H1 (cell line): ENCODE results near the gene PRXL2A. TPM values are rescaled to one million over a fixed set of nuclear protein-coding genes. Genes with fewer than 3 reads are reported as not detected.

Source experiments
- CTCF ChIA-PET: fragments of 300-600 bp; sonication (Branson Sonifier 250); formaldehyde crosslinking; loops from one replicate; lab custom pipeline; 2021; ENCODE audit not compliant: partially characterized antibody; lab: Charles Lee
- POLR2A ChIA-PET: fragments of 300-600 bp; sonication (Branson Sonifier 250); formaldehyde crosslinking; loops from one replicate; lab custom pipeline; 2021; ENCODE audit warnings: inconsistent platforms; ENCODE audit not compliant: partially characterized antibody; lab: Charles Lee
- DNase-seq, 2 experiments: peaks; one replicate each; pipeline versions ENCODE4 v3.0.0 to v3.0.0-alpha.2; 2010 to 2022; ENCODE audit warnings: low spot score in 2 of 2, low read depth in 1 of 2, mixed read lengths in 1 of 2
- FAIRE-seq: peaks from 2 replicates; lab custom pipeline; 2011; peaks lifted over from hg19 to GRCh38; lab: Jason Lieb, UNC
- H2AFZ ChIP-seq: 2 replicates; pipeline ENCODE4 v1.8.1; 2012; ENCODE audit warnings: low read length, inconsistent platforms
- H2AK5ac ChIP-seq: 2 replicates; pipeline ENCODE4 v1.6.1; 2013; ENCODE audit warnings: low read depth, low read length
- H2BK120ac ChIP-seq: replicated peaks from 2 replicates; pipeline ENCODE3; 2013; ENCODE audit warnings: low read depth, low read length, inconsistent platforms
- H2BK12ac ChIP-seq: 2 replicates; pipeline ENCODE4 v1.6.1; 2013; ENCODE audit warnings: low read depth, low read length
- H2BK15ac ChIP-seq: 2 replicates; pipeline ENCODE4 v1.6.1; 2013; ENCODE audit warnings: low read length
- H2BK20ac ChIP-seq: 2 replicates; pipeline ENCODE4 v1.6.1; 2013; ENCODE audit warnings: low read length
- H2BK5ac ChIP-seq: 2 replicates; pipeline ENCODE4 v1.6.1; 2013; ENCODE audit warnings: low read depth, low read length
- H3K14ac ChIP-seq: 2 replicates; pipeline ENCODE4 v1.6.1; 2013; ENCODE audit warnings: inconsistent platforms; ENCODE audit not compliant: insufficient read length
- H3K18ac ChIP-seq: 2 replicates; pipeline ENCODE4 v1.6.1; 2013; ENCODE audit warnings: low read length; ENCODE audit errors: extremely low read depth
- H3K23ac ChIP-seq: 2 replicates; pipeline ENCODE4 v1.6.1; 2013; ENCODE audit warnings: inconsistent platforms; ENCODE audit not compliant: insufficient read length
- H3K23me2 ChIP-seq: 2 replicates; pipeline ENCODE4 v1.6.1; 2013; ENCODE audit warnings: low read depth, low read length
- H3K27ac ChIP-seq: 2 replicates; pipeline ENCODE4 v1.6.1; 2011; ENCODE audit warnings: low read depth, low read length, inconsistent platforms
- H3K27me3 ChIP-seq, 4 experiments: replicated peaks in 1 of 4; 1 replicate in 1 of 4; 2 replicates in 3 of 4; pipeline versions ENCODE4 v1.6.1 to v1.8.1; 2011 to 2013; ENCODE audit warnings: low read length in 3 of 4, mild to moderate bottlenecking in 3 of 4, inconsistent platforms in 2 of 4, mixed read lengths in 2 of 4, moderate library complexity in 1 of 4; ENCODE audit not compliant: control insufficient read depth in 3 of 4, insufficient read depth in 3 of 4; ENCODE audit errors: extremely low read depth in 1 of 4
- H3K36me3 ChIP-seq, 4 experiments: 2 replicates each; pipeline versions ENCODE4 v1.6.1 to v1.8.1; 2011 to 2013; ENCODE audit warnings: mild to moderate bottlenecking in 4 of 4, low read length in 3 of 4, moderate library complexity in 2 of 4, control low read depth in 1 of 4, inconsistent platforms in 1 of 4; ENCODE audit not compliant: insufficient read depth in 4 of 4, control insufficient read depth in 2 of 4
- H3K4ac ChIP-seq: replicated peaks from 2 replicates; pipeline ENCODE3; 2013; ENCODE audit warnings: low read length, low read depth, mixed read lengths, inconsistent platforms; ENCODE audit not compliant: insufficient read length
- H3K4me1 ChIP-seq, 4 experiments: replicated peaks in 1 of 4; 1 replicate in 1 of 4; 2 replicates in 3 of 4; pipeline versions ENCODE4 v1.6.1 to v1.8.1; 2011 to 2013; ENCODE audit warnings: low read length in 3 of 4, inconsistent platforms in 2 of 4, mixed read lengths in 1 of 4; ENCODE audit not compliant: insufficient read depth in 4 of 4, control insufficient read depth in 3 of 4
- H3K4me2 ChIP-seq, 2 experiments: 2 replicates each; pipeline versions ENCODE4 v1.6.1 to v1.8.1; 2011 to 2013; ENCODE audit warnings: low read depth in 2 of 2, low read length in 2 of 2, control low read depth in 1 of 2, inconsistent platforms in 1 of 2, mild to moderate bottlenecking in 1 of 2; ENCODE audit not compliant: insufficient read depth in 1 of 2
- H3K4me3 ChIP-seq, 4 experiments: fragments of 200-600, 300-600 bp in 1 of 4; sonication (generic), shearing (Covaris generic), sonication (Bioruptor Twin) in 1 of 4; 2 replicates each; pipeline versions ENCODE4 v1.5.1 to v1.8.1; 2011 to 2016; ENCODE audit warnings: low read length in 4 of 4, low read depth in 3 of 4, control low read depth in 2 of 4, inconsistent platforms in 2 of 4, mild to moderate bottlenecking in 2 of 4, mixed read lengths in 1 of 4, moderate library complexity in 1 of 4; ENCODE audit not compliant: insufficient read depth in 2 of 4; ENCODE audit errors: extremely low read depth in 1 of 4
- H3K56ac ChIP-seq: replicated peaks from 2 replicates; pipeline ENCODE3; 2013; ENCODE audit warnings: low read depth, mild to moderate bottlenecking, mixed read lengths, low read length, inconsistent platforms; ENCODE audit not compliant: insufficient read length
- H3K79me1 ChIP-seq: 2 replicates; pipeline ENCODE4 v1.6.1; 2013; ENCODE audit warnings: low read depth, low read length, control low read depth
- H3K79me2 ChIP-seq, 2 experiments: 2 replicates each; pipeline versions ENCODE4 v1.6.1 to v1.8.1; 2012 to 2013; ENCODE audit warnings: low read length in 2 of 2, mild to moderate bottlenecking in 2 of 2, inconsistent platforms in 1 of 2; ENCODE audit not compliant: insufficient read depth in 2 of 2, control insufficient read depth in 1 of 2
- H3K9ac ChIP-seq, 4 experiments: replicated peaks in 1 of 4; 1 replicate in 1 of 4; 2 replicates in 3 of 4; pipeline versions ENCODE4 v1.6.1 to v1.8.1; 2011 to 2013; ENCODE audit warnings: low read depth in 3 of 4, low read length in 3 of 4, control low read depth in 2 of 4, mild to moderate bottlenecking in 2 of 4, moderate library complexity in 2 of 4, inconsistent platforms in 1 of 4; ENCODE audit errors: extremely low read depth in 1 of 4
- H3K9me3 ChIP-seq, 2 experiments: 2 replicates each; pipeline versions ENCODE4 v1.6.1 to v1.8.1; 2012 to 2013; ENCODE audit warnings: mild to moderate bottlenecking in 2 of 2, moderate library complexity in 2 of 2, control low read depth in 1 of 2, inconsistent platforms in 1 of 2, low read depth in 1 of 2, low read length in 1 of 2, mixed read lengths in 1 of 2; ENCODE audit not compliant: insufficient read depth in 2 of 2
- H4K20me1 ChIP-seq, 2 experiments: replicated peaks in 1 of 2; 2 replicates each; pipeline versions ENCODE3 to v1.8.1; 2011 to 2013; ENCODE audit warnings: inconsistent platforms in 2 of 2, low read length in 2 of 2, mild to moderate bottlenecking in 1 of 2; ENCODE audit not compliant: insufficient read depth in 2 of 2, control insufficient read depth in 1 of 2
- H4K5ac ChIP-seq: 2 replicates; pipeline ENCODE4 v1.6.1; 2013; ENCODE audit warnings: low read length, low read depth, mixed read lengths, inconsistent platforms; ENCODE audit not compliant: insufficient read length
- H4K8ac ChIP-seq: 2 replicates; pipeline ENCODE4 v1.8.0; 2013; ENCODE audit warnings: mild to moderate bottlenecking, moderate library complexity, low read length, inconsistent platforms; ENCODE audit not compliant: insufficient read depth; ENCODE audit errors: extremely low read depth
- H4K91ac ChIP-seq: replicated peaks from 2 replicates; pipeline ENCODE3; 2013; ENCODE audit warnings: low read length, mixed read lengths, inconsistent platforms; ENCODE audit not compliant: insufficient read length
- BCL11A ChIP-seq, 2 experiments: IDR thresholded peaks; one replicate each; pipeline ENCODE4 v1.6.1; 2011; ENCODE audit warnings: low read depth in 2 of 2, low read length in 2 of 2, mild to moderate bottlenecking in 2 of 2
- CBX5 ChIP-seq: fragments of 300-800, 300-1000 bp; sonication (generic); IDR thresholded peaks from 2 replicates; pipeline ENCODE4 v1.7.1; 2016; ENCODE audit warnings: antibody characterized with exemption, low read length, low read depth
- CTBP2 ChIP-seq: IDR thresholded peaks from 2 replicates; pipeline ENCODE4 v1.7.0; 2011; ENCODE audit warnings: borderline replicate concordance, mild to moderate bottlenecking, moderate library complexity, mixed read lengths, low read length; ENCODE audit not compliant: insufficient read depth, insufficient read length
- EGR1 ChIP-seq: IDR thresholded peaks from 2 replicates; pipeline ENCODE4 v1.6.1; 2011; ENCODE audit warnings: low read depth, low read length, borderline replicate concordance
- EP300 ChIP-seq, 2 experiments: IDR thresholded peaks; 1 replicate in 1 of 2; 2 replicates in 1 of 2; pipeline ENCODE4 v1.6.1; 2011 to 2012; ENCODE audit warnings: low read depth in 2 of 2, low read length in 2 of 2, mild to moderate bottlenecking in 2 of 2, borderline replicate concordance in 1 of 2, inconsistent platforms in 1 of 2, moderate library complexity in 1 of 2
- GTF2F1 ChIP-seq: IDR thresholded peaks from 2 replicates; pipeline ENCODE4 v1.6.1; 2012; ENCODE audit warnings: low read depth, low read length, improper control_type of control experiment, borderline replicate concordance
- KDM4A ChIP-seq: IDR thresholded peaks from one replicate; pipeline ENCODE4 v1.7.1; 2012; ENCODE audit warnings: low read depth, mild to moderate bottlenecking, moderate library complexity, low read length, inconsistent platforms; ENCODE audit not compliant: severe bottlenecking
- NANOG ChIP-seq: IDR thresholded peaks from 2 replicates; pipeline ENCODE4 v1.6.1; 2011; ENCODE audit warnings: low read length, low read depth, mild to moderate bottlenecking, inconsistent platforms; ENCODE audit not compliant: insufficient read depth, poor library complexity, severe bottlenecking
- RBBP5 ChIP-seq: IDR thresholded peaks from 2 replicates; pipeline ENCODE4 v1.7.1; 2012; ENCODE audit warnings: low read depth, mild to moderate bottlenecking, inconsistent platforms, low read length, moderate library complexity, borderline replicate concordance
- SIRT6 ChIP-seq: IDR thresholded peaks from one replicate; pipeline ENCODE4 v1.7.1; 2012; ENCODE audit warnings: low read length, inconsistent platforms
- SRF ChIP-seq: IDR thresholded peaks from 2 replicates; pipeline ENCODE4 v1.6.1; 2011; ENCODE audit warnings: mild to moderate bottlenecking, low read depth, low read length, moderate library complexity
- TAF1 ChIP-seq: IDR thresholded peaks from 2 replicates; pipeline ENCODE4 v1.6.1; 2011; ENCODE audit warnings: mild to moderate bottlenecking, low read depth, low read length
- ZNF274 ChIP-seq: IDR thresholded peaks from 2 replicates; pipeline ENCODE4 v1.7.0; 2012; ENCODE audit warnings: low read length, borderline replicate concordance; ENCODE audit errors: extremely low read depth
- WGBS, 2 experiments: shearing (Covaris generic) in 1 of 2; methylation state at CpG; one replicate each; pipeline versions ENCODE4 v1.1.6 to v1.1.7; 2013 to 2015; ENCODE audit warnings: low lambda C conversion rate in 2 of 2, mixed read lengths in 2 of 2, inconsistent platforms in 1 of 2, low coverage in 1 of 2, missing lambda C conversion rate in 1 of 2; ENCODE audit not compliant: insufficient replicate concordance in 2 of 2, insufficient coverage in 1 of 2, insufficient read length in 1 of 2; ENCODE audit errors: extremely low coverage in 1 of 2, missing lambda C conversion rate in 1 of 2; 5-methylcytosine and 5-hydroxymethylcytosine counted together
- polyA plus RNA-seq, 7 experiments: library from polyadenylated mRNA; depleted of rRNA in 3 of 7; stranded (reverse) in 5 of 7; unstranded in 2 of 7; fragments of >200 nt in 5 of 7; fragments of 200-250 nt in 2 of 7; gene quantifications; 1 replicate in 5 of 7; 2 replicates in 1 of 7; 4 replicates in 1 of 7; pipeline versions ENCODE4 v1.2.1 to v1.2.3, GENCODE V29; 2011 to 2013; ENCODE audit warnings: missing spikeins in 2 of 7, mixed read lengths in 2 of 7
- total RNA-seq: library from RNA; stranded (reverse); fragmentation: NEBNext Ultra II Directional; extraction: Animal tissue kit (Norgen Biotek cat#: 25700); gene quantifications from 2 replicates; pipeline ENCODE4 v1.2.1, GENCODE V29; 2021

The PRXL2A gene
- total and polyA plus RNA-seq, 2 of the 8 experiments (the other 6 are each of a cell fraction or from before 2014, with no cell fraction given), result 13.4 to 58.3 TPM

DNA sequence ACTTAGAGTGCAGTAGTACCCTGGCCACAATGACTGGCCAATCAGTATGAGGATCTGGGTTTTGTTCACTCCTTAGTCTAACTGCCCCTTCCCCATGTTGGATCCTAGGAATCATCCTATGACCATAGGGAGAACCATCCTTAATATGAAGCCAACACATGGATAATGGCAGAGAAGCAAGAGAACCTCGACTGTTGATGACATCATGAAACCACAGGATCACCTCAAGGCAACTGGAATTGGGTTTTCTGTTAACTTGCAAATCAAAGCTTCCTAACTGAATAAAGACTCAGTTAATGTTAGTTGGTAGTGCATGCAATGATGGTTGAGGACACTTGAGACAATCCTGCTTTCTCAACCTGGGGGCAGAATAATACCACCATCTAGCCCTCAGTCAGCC, 3.3 kb upstream of the PRXL2A start:
- 89% methylated on average over 1 of the region's 1 CpG; no CpG with 5 or more reads in 1 of the 2 experiments for WGBS, 2 experiments
- no peaks in the 10 kb centered on the region for H3K79me1 ChIP-seq
- peaks cover 0 to 3% of the 10 kb centered on the region in 2 experiments; a peak in 1 of 4 replicates for H3K79me2 ChIP-seq
- ChIA-PET CTCF (interaction anchor here (0.9 to 3.8 kb wide), 6 partner anchors 22 to 192 kb away, joined by 3 to 21 read pairs (median 4); no protein-coding TSS in a partner anchor), POLR2A (interaction anchor here (0.6 kb wide), 1 partner anchor 1093 kb away, joined by 3 read pairs; no protein-coding TSS in a partner anchor)
- no peaks in the 10 kb centered on the region for H3K9me3 ChIP-seq
- FAIRE-seq (no peak), DNase-seq (no peak)
- H3K36me3 ChIP-seq, result no peaks in the 10 kb centered on the region; a peak in 1 of 8 replicates
- no peak overlapping the region for H3K56ac ChIP-seq
- H2BK12ac ChIP-seq, result no peak overlapping the region
- no peak overlapping the region for H3K27ac ChIP-seq
- no peak overlapping the region for H2AK5ac ChIP-seq
- no peak overlapping the region for H2BK20ac ChIP-seq
- no peak overlapping the region for H4K5ac ChIP-seq
- H4K8ac ChIP-seq, result no peak overlapping the region
- no peak overlapping the region for H4K91ac ChIP-seq
- no peak overlapping the region for H3K14ac ChIP-seq
- no peak overlapping the region for H2BK120ac ChIP-seq
- H3K27me3 ChIP-seq, result peaks cover 0 to 10% (median 6%) of the 10 kb centered on the region in 4 experiments; a peak in 3 of 7 replicates
- no peak overlapping the region for H3K9ac ChIP-seq
- peaks cover 0 to 4% (median 0%) of the 10 kb centered on the region in 4 experiments; a peak in 4 of 7 replicates for H3K4me1 ChIP-seq
- no peak overlapping the region for H3K4me3 ChIP-seq
- H3K18ac ChIP-seq, result no peak overlapping the region
- no peak overlapping the region for H2AFZ ChIP-seq
- H3K23ac ChIP-seq, result no peak overlapping the region
- no peak overlapping the region for H2BK15ac ChIP-seq
- no peaks in the 10 kb centered on the region for H4K20me1 ChIP-seq
- H3K4me2 ChIP-seq, result no peak overlapping the region
- H2BK5ac ChIP-seq, result no peak overlapping the region
- H3K23me2 ChIP-seq, result peaks cover 9% of the 10 kb centered on the region; the same call in 1 of the 2 replicates
- H3K4ac ChIP-seq, result no peak overlapping the region
- TF ChIP-seq KDM4A (no peak), CBX5 (no peak), TAF1 (no peak), ZNF274 (no peak), EP300 (IDR thresholded peaks at IDR 0.05; ENCODE audit: borderline replicate concordance in 1 of 2, low read depth in 2 of 2, low read length in 2 of 2) (no peak), NANOG (no peak), RBBP5 (no peak), BCL11A (IDR thresholded peaks at IDR 0.05; ENCODE audit: low read depth in 2 of 2, low read length in 2 of 2) (no peak), GTF2F1 (no peak), CTBP2 (no peak), EGR1 (no peak), SIRT6 (no peak), SRF (no peak)
